Stimulated activated CD4-positive, alpha-beta T cell treated with anti-CD3 and anti-CD28 coated beads, Interleukin-12 subunit alpha, Interleukin-12 subunit beta, amount 100 ng/mL, for 48 hours (primary cell): ENCODE measurements around the gene LST1.

Experiments used
- DNase-seq, 3 donors: peaks; one replicate each; pipeline ENCODE4 v3.0.0-alpha.2; 2020; ENCODE audit warnings: low read depth in 2 of 3, low spot score in 1 of 3

Gene LST1

DNA sequence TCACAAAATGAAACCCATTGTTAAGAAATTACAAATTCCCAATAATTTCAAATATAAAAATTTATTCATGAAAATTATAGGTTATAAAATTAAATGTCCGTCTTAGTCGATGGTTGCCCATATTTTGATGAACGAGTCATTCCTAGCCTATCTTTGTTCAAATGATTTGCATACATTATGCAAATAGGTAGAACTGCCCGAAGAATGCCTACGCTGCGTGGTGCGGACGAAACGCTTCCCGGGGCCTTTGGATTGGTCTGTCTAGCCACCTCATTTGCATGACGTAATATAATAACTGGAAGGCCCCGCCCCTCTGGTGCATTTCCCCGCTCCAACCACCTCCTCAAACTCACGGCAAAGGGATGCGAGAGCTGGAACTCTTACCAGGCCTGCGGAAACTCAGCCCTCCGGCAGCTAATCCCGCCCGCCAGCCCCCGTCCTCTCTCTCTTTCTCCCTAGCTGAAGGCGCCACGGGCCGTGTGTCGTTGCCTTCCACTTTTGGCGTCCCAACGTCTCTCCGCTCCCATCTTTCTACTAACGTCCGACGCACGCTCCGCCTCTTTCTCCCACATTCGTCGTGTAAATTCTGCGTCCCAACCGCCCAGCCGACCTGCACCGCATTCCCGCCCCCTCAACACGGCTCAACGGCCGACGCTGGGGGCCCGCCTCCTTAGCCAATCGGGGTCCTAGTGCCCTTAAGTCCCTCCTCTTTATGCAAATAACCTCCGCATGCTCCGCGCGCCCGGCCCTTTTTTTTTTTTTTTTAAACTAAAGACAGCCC, 33.9 kb downstream of the LST1 start:
- DNase-seq = peak; percentile 97

DNA sequence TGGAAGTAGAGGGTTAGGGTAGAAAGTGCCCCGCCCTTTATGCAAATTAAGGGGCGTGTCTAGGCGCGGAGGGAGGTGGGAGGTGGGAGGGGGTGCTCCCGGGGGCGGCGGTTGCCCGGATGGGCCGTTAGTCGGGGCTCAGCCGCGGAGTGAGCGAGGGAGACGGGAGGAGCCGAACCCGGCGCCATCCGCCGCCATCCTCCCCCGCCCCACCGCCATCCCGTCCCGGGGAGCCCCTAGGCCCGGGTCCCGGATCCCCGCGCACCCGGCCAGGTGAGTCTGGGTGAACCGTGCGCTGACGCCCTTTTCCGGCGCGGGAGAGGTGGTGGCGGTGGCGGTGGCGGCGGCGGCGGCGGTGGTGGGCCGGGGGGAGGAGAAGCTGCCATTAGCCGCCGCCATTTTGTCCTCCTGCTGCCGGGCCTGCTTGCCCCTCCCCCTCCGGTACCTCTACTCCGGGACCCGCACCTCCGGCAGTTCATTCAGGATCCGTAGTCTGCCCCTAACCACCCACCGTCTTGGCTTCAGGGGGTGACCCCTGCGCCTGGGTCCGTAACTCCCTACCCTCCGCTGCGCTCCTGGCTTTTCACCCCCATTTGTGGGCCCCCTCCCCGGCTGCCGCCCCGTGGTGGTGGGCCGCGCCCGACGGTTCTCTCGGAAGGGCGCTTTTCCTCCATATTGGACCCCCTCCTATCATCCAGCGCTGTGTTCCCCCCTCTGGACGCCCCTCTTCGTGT, 34.7 kb downstream of the LST1 start, which contains the start of gene PRRC2A:
TSS of gene PRRC2A (plus strand) at position 130 of the 734 bp plus-strand sequence. CDS start 2,075 bp downstream, outside the sequence.
- peak in 2 of 3 donors; percentile 94 to 99 for DNase-seq

DNA sequence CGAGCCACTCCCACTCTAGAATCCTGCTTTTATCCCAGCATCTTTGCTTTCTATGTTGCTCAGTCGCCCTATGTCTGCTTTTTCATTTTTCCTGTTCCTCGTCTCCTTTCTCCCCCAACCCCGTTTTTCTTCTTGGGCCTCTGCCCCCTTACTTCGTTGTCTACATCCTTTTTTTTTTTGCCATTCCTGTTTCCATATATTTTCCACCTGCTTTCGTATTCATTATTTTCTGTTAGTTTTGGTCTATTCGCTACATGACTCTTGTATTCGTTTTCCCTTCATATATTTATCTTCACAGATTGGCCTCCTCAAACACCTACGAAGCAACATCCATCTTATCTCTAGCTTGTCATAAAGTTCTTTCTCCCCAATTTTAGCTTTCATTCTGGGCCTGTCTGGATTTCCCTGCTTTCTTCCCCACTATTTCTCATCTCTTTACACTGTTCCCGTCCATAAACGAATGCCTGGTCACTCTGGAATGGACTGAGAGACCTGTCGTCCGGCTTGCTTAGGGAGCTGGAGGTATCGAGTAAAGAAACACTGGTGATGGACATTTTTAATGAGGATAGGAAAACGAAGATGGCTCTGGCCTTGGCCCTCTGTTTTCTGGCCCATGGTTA, 35.4 kb downstream of the LST1 start:
- no peak for DNase-seq

DNA sequence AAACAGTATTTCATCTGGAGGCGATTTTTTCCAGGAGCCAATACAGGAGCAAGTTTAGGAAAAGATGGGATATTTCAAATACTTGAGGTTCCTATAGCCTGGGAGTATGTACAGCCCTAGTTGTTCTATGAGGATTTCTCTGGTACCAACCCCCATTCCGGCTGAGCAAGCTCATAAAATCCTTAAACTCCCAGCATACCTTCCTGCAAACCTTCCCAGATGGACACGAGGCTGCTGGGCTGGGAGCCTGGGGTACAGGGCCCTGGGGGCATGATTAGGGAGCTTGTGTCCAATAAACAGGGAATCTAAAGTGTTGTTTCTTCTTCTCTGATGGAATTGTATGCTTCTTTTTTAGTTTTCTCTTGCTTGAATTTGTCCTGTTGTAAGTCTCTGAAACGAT, 35.9 kb downstream of the LST1 start:
- no peak for DNase-seq

DNA sequence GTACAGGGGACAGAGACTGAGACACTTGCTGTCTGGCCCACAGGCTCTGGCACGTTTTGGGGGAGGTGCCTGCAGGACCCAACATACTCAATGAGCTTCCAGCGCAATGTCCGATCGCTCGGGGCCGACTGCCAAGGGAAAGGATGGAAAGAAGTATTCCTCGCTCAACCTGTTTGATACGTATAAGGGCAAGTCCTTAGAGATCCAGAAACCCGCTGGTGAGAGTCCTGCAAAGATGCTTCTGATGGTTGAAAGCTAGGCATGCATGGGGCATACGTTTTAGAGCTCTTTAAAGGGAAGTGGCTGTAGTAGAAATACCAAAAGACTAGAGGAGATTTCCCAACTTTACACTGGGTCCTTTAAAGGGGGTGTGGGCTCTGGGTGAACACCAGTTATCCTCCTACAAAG, 36.6 kb downstream of the LST1 start:
- no peak for DNase-seq

DNA sequence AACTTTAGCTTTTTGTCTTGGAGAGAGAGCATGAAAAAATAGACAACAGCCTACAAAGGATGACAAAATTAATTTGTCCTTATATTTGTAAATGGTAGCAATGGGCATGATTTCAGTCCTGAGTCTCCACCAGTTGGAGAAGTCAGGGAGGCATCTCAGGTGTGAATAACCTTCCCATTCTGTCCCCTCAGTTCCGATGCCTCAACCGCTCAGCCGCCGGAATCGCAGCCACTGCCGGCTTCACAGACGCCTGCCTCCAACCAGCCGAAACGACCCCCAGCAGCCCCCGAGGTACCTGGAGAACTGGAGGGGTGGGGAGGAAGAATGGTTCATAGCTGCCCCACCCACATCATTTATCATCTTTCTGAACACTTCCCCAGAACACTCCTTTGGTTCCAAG, 38.0 kb downstream of the LST1 start:
- DNase-seq = no peak

DNA sequence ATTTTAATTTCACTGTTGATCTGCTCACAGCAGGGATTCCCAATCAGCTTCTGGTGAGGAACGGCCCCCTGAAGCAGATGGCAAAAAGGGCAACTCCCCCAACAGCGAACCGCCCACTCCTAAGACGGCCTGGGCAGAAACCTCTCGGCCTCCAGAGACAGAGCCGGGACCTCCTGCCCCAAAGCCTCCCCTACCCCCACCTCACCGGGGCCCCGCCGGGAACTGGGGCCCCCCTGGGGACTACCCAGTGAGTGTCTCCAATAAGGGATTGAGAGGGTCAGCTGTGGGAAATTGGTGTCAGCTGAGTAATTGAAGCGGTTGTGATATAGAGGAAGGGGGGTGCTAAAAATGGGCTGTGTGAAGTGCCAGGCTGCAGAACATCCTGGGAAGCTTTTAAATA, 40.9 kb downstream of the LST1 start:
- no peak for DNase-seq

DNA sequence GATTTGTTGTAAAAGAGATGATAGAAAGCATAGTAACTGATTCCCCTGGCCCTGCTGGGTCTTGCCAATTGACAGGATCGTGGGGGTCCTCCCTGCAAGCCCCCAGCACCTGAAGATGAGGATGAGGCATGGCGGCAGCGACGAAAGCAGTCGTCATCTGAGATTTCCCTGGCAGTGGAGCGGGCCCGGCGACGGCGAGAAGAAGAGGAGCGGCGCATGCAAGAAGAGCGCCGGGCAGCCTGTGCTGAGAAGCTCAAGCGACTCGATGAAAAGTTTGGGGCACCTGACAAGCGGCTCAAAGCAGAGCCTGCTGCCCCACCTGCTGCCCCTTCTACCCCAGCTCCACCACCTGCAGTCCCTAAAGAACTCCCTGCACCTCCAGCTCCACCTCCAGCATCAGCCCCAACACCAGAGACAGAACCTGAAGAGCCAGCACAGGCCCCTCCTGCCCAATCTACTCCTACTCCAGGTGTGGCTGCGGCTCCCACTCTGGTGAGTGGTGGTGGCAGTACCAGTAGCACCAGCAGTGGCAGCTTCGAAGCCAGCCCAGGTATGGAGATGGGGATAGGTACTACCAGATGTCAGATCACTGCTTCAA, 41.7 kb downstream of the LST1 start:
- no peak for DNase-seq

DNA sequence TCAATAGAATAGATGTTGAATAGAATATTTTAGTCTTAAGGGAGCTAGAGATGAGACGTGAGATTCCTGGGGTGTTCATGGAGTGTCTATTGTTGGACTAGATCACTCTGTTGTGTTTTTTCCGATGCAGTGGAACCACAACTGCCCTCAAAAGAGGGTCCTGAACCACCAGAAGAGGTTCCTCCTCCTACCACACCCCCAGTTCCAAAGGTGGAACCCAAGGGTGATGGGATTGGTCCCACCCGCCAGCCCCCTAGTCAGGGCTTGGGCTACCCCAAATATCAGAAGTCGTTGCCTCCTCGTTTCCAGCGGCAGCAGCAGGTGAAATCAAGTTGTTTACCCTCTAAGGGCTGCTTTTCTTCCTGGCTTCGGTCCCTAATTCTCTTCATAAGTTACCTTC, 42.9 kb downstream of the LST1 start:
- DNase-seq = no peak

DNA sequence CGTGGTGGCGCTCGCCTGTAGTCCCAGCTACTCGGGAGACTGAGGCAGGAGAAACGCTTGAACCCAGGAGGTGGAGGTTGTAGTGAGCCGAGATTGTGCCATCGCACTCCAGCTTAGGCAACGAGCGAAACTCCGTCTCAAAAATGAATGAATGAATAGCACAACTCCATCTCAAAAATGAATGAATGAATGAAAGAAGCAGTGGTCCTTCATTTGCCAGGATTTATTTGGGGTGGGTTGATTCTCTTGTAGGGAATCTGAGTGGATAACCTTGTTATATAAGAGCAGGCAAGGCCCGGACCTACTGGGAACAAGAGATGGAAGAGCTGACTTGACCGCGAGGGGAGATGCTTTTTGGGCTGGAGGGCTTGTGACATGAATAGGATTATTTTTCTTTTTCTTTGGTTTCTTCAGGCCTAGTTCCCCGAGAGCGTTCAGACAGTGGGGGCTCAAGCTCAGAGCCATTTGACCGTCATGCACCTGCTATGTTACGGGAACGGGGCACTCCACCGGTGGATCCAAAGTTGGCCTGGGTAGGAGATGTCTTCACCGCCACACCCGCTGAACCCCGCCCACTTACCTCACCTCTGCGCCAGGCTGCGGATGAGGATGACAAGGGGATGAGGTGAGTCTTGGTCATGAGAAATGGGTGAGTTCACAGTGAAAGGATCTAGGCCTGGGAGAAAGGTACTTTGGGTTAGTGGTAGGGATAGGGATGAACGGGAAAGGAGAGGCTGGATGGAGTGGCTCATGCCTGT, 44.3 kb downstream of the LST1 start:
- DNase-seq = no peak

DNA sequence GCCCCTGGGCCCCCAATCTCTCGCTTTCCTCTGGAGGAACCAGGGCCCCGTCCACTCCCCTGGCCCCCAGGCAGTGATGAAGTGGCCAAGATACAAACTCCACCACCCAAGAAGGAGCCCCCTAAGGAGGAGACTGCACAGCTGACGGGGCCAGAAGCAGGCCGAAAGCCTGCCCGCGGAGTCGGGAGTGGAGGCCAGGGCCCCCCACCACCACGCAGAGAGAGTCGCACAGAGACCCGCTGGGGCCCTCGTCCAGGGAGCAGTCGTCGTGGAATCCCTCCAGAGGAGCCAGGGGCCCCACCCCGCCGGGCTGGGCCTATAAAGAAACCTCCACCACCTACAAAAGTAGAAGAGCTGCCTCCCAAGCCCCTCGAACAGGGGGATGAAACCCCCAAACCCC, 45.1 kb downstream of the LST1 start:
- DNase-seq = no peak

DNA sequence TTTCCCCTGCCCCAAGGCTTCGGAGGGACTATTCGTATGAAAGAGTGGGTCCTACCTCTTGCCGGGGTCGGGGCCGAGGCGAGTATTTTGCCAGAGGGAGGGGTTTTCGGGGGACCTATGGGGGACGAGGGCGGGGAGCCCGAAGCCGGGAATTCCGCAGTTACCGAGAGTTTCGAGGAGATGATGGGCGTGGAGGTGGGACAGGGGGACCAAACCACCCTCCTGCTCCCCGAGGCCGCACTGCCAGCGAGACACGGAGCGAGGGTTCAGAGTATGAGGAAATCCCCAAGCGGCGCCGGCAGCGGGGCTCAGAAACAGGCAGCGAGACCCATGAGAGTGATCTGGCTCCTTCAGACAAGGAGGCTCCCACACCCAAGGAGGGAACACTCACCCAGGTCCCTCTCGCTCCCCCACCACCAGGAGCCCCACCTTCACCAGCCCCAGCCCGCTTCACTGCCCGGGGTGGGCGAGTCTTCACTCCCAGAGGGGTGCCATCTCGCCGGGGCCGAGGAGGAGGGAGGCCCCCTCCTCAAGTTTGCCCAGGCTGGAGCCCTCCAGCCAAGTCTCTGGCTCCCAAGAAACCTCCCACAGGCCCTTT, 45.7 kb downstream of the LST1 start:
- no peak for DNase-seq

DNA sequence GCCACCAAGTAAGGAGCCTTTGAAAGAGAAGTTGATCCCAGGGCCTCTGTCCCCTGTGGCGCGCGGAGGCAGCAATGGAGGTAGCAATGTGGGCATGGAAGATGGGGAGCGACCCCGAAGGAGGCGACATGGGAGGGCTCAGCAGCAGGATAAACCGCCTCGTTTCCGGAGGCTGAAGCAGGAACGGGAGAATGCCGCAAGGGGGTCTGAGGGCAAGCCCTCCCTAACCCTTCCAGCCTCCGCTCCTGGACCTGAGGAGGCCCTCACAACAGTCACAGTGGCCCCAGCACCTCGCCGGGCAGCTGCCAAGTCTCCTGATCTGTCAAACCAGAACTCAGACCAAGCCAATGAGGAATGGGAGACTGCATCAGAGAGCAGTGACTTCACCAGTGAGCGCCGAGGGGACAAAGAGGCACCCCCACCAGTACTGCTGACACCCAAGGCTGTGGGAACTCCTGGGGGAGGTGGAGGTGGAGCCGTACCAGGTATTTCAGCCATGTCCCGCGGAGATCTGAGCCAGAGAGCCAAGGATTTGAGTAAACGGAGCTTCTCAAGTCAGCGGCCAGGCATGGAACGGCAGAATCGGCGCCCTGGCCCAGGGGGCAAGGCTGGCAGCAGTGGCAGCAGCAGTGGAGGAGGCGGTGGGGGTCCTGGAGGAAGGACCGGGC, 46.3 kb downstream of the LST1 start:
- DNase-seq = no peak

DNA sequence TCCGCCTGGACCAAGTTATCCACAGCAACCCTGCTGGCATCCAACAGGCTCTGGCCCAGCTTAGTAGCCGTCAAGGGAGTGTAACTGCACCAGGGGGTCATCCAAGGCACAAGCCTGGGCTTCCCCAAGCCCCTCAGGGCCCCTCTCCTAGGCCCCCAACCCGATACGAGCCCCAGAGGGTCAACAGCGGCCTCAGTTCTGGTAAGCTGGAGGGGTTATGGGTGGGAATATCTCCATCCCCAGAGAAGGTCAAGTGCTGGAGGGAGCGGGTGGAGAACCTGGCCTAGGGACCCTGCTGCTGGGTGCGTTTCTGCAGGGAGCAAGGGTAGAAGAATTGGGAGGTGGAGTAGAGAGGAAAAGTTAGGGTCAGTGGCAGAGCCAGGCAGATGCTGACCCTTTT, 47.4 kb downstream of the LST1 start:
- DNase-seq = no peak

DNA sequence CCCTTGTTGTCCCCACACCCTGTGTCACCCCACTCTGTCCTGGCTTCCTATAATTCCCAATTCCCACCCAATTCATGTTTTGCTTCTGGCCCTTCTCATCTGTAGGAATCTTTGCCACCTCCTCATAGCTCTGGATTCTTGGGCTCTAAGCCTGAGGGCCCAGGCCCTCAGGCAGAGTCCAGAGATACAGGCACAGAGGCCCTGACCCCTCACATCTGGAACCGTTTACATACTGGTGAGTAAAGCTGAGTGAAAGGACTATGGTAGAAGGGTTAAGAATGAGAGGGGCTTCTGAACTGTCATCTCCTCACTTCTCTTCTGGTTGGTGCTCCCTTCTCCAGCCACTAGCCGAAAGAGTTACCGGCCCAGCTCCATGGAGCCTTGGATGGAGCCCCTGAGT, 48.1 kb downstream of the LST1 start:
- no peak for DNase-seq

DNA sequence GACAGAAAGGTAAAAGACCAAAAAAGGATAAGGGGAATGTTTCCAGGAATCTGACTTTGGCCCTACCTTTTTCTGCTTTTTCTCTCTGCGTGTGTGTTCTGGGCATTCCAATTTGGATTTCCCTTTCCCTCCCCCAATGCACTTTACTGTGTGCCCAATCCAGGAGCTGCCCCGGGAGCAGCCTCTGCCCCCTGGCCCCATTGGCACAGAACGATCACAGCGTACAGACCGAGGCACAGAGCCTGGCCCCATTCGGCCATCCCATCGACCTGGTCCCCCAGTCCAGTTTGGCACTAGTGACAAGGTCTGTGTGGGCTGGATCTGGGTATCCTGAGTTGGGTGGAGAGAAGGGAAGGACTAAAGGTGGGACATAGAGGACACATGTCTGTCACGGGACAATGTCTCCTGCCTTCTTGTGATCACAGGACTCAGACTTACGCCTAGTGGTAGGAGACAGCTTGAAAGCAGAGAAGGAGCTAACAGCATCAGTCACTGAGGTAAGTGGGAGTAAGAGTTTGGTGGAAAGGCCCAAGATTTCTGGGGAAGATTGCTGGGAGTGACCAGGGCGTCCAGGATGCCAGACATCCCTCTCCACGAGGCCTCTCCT, 49.0 kb downstream of the LST1 start:
- DNase-seq = no peak

DNA sequence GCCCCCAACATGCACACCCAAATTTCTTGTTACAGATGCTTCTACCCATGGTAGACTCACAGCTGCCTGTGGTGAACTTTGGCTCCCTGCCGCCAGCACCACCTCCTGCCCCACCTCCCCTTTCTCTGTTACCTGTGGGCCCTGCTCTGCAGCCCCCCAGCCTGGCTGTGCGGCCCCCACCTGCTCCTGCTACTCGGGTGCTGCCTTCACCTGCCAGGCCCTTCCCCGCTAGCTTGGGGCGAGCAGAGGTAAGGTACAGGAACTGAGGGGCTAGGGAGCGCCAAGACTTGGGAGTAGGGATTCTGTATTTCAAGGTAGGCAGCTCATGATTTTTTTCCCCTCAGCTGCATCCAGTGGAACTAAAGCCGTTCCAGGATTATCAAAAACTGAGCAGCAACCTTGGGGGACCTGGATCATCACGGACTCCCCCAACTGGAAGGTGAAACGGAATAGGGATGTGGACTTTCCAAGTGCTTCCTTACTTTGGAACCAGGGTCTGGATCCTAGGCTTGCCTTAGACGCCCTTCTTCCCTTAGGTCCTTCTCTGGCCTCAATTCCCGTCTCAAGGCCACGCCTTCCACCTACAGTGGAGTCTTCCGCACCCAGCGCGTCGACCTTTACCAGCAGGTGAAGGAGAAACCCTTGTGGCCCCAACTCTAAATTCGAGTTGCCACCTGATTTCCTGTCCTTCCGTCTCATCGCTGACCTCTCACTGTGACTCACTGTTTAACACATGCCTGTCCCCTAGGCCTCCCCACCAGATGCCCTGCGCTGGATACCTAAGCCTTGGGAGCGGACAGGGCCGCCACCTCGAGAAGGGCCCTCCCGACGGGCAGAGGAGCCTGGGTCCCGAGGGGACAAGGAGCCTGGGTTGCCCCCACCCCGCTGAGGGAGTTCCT, 50.9 kb downstream of the LST1 start:
- DNase-seq = no peak
